HG02970 (cell line): ENCODE results near the gene FGF1.

Experiments
- ATAC-seq: cut with Tn5 transposase; IDR thresholded peaks from one replicate; pipeline ENCODE4 v1.9.1; 2021; ENCODE audit warnings: mild to moderate bottlenecking, moderate library complexity, moderate number of reproducible peaks; ENCODE audit not compliant: unreplicated experiment, low FRiP score

FGF1 gene

DNA sequence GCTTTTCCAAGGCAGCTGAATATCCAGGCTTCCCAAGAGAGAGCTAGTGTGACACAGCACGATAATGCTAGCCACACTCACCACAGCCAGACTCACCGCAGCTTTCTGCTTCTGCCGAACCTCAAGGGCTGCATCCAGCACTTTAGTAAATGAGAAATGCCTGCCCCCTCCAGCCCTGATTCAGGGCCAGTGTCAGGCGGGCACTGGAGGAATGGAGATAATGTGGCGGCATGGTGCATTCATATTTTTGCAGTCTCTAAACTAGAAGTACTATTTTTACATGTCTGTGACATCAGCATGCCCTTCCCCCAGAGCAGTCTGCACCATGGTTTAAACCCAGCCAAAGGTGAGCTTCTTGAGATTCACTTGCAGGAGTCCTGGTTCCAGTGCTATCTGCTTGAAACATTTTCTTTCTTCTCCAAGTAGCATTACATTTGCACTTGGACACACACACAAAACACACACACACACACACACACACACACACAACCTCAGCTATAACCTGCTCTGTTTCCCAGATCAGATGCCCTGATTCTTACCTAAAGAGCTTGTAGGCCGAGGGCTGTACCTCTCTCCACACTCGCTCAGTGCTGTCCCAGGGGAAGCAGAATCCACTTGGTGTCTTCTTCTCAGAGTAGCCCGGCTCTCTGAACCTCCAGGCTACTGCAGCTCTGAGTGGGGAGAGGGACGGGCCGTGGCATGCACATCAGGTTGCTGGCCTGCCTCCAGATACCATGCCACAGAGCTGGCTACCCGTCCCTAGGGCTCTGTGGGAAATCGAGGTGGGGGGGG lies at the start of gene FGF1:
TSS of gene FGF1 (minus strand) at position 673 of the 792 bp plus-strand sequence. CDS start 71,963 bp downstream, outside the sequence.
- no peak for ATAC-seq

GRCh38 chr5:142727735-142728047 lies 41.8 kb upstream of the FGF1 start:
- ATAC-seq = no peak

DNA sequence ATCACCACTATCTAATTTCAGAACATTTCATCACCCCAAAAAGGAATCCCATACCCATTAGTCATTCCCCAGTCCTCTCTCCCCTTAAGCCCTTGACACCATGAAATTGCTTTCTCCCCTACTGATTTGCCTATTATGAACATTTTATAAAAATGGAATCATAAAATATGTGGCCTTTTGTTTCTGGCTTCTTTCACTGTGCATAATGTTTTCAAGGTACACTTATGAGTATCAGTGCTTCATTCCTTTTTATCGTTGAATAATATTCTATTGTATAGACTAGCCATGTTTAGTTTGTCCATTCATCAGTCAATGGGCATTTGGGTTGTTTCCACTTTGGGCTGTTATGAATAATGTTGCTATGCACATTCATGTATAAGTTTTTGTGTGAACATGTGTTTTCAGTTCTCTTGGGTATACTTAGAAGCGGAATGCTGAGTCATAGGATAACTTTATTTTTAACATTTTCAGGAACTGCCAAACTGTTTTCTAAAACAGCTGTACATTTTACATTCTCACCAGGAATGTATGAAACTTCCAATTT lies 40.4 kb upstream of the FGF1 start:
- ATAC-seq = no peak

DNA sequence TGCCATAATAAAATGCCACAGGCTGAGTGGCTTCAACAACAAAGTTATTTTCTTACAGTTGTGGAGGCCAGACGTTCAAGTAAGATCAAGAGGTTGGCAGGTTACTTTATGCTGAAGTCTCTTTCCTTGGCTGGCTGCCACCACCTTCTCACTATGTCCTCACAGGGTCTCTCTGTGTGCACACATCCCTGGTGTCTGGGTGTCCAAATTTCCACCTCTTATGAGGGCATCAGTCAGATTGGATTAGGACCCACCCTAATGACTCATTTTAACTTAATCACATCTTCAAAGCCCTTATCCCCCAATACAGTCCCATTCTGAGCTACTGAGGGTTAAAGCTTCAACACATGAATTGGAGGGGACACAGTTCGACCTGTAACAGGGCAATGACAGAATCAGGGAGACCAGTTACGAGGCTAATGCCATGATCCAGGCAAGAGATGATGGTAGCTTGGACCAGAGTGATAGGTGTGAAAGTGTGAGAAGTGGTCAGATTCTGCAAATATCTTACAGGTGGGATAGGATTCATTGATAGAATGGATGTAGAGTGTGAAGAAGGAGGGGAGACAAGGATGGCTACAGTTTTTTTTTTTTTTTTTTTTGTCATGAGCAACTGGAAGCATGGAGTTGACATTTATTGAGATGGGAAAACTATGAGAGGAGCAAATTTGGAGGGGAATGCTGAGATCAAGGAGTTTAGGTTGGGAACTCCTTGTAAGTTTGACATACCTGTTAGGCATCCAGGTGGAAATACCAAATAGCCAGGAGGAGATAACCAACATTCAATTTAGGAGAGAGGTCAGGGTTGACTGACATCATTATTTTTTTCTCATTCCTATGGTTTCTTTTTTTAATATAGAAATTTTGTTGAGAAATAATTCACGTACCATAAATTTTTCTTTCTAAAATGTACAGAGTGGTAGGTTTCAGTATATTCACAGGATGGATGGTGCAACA lies 39.6 kb upstream of the FGF1 start:
- no peak for ATAC-seq

DNA sequence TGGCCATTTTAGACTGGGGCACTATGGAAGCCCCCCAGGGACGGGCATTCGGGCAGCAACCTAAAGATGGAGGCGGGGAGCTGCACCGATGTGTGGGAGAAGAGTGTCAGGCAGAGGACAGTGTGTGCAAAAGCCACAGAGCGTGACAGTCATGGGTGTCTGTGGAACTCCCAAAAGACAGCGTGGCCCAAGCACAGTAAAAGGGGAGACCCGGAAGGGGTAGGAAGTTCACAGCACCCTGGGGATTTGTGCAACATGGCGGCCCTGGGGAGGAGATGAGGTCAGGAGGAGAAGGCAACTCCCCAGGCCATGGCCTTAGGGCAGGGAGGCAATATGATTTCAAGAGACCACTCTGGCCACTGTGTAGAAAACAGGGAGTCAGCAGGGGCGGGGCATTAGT lies 38.9 kb upstream of the FGF1 start:
- ATAC-seq = no peak

- ATAC-seq = no peak
Observed at GRCh38 chr5:142722896-142723295, 37.0 kb upstream of the FGF1 start.

- no peak for ATAC-seq
Observed at GRCh38 chr5:142722146-142722545, 36.3 kb upstream of the FGF1 start.

- no peak for ATAC-seq
Observed at GRCh38 chr5:142720641-142721271, 34.9 kb upstream of the FGF1 start.

DNA sequence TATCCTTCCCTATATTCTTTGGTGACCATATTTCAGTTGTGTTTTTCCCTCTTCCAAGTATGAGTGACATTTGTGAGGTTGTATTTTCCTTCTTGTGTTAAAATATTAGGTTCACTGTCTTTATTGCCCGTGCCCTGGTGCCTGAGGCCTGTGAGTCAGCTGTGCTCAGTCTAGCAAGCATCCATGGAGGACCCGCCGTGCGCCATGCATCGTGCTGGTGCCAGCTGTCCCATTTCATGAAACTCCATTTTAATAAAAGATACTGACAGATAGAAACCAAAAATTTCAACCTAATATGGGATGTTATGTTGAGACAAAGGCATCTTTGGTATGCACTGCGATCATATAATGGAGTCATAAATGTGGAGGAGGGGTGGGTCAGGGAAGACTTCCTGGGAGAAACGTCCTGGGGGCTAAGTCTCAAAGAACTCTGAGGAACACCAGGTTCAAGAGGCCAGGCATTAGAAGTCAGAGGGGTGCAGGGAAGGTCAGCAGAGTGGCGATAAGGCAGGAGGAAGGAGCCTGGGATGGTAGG lies 34.0 kb upstream of the FGF1 start:
- no peak for ATAC-seq

GRCh38 chr5:142717582-142718215 lies 31.8 kb upstream of the FGF1 start:
- no peak for ATAC-seq

GRCh38 chr5:142716963-142717362 lies 31.1 kb upstream of the FGF1 start:
- no peak for ATAC-seq

GRCh38 chr5:142715291-142715690 lies 29.4 kb upstream of the FGF1 start:
- ATAC-seq = no peak

DNA sequence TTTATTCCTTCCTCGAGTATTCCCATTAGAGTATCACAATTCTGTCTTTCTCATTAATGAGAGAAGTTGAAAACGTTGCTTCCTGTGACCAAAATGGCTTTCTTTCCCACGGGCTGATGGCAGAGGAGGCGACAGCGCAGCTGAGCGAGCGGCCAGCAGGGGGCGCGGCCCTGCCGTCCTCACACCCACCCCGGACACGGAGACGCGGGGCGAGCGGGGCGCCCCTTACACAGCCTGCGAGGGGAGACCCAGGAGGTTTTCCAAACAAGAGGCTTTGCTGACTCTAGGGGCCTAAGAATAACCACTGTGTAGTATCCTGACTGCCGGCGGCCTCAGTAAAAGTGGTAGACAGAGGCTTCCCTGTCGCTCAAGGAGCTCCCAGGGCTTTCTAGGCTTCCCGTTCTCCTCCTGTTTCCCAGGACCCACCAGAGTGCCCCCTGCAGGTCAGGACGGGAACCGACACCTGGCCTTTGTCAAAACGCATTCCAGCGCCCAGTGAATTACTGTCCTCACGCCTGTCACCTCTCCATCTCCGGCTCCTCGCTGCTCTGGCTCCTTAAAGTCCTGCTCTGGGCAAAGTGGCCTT lies 27.3 kb upstream of the FGF1 start:
- ATAC-seq = peak; percentile 98

- ATAC-seq = no peak
Observed at GRCh38 chr5:142703153-142703552, 17.3 kb upstream of the FGF1 start.

GRCh38 chr5:142701673-142702311 lies 15.9 kb upstream of the FGF1 start:
- ATAC-seq = no peak

GRCh38 chr5:142700566-142700965 lies 14.7 kb upstream of the FGF1 start:
- ATAC-seq = no peak

GRCh38 chr5:142699184-142699720 lies 13.4 kb upstream of the FGF1 start:
- ATAC-seq = peak; percentile 55

DNA sequence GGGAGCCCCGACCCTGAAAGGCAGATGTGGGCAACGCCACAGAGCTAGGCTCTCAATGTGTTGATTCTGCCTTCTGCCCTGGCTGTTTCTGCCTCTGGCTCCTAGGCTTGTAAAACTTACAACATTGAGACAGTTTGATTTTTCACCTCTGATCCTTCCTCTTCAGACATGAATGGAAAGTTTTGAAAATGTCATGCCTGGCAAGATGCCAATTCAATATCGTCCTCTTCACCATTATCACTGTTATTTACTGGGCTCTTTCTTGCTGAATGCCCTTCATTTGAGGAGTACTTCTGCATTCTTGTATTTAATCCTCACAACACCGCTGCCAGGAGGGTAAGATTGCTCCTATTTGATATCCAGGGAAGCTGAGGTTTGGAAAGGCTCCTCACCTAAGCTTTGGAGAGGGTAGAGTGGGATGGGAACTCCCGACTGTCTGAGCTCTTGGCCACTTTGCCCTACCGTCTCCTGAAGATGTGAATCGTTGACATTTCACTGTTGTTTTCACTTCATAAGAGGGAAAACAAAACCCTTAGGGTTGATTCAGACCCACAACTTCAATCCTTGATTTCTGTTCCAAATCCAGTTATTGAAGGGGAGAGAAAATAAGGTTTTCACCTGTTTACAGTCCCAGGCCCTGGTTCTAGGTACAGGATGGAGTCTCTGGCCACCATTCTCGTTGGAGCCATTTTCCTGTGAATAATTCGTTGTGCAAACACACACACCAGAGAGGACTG lies 12.7 kb upstream of the FGF1 start:
- ATAC-seq = no peak
